ENCODE data around the gene TMEM61.

TMEM61 gene

GRCh38 chr1:55034476-55035133 lies 54.2 kb downstream of the TMEM61 start:
- in situ Hi-C loops (cut with MboI; ENCODE audit: low sequenced_read_pairs, unreplicated experiment): no loop called here
- no peak for TF ChIP-seq CTCF (IDR thresholded peaks at IDR 0.05; ENCODE audit: borderline replicate concordance, control extremely low read depth, extremely low read depth, insufficient read depth, missing control alignments)
- DNase-seq (ENCODE audit: low spot score): no peak

- TF ChIP-seq CTCF (IDR thresholded peaks at IDR 0.05; ENCODE audit: borderline replicate concordance, control extremely low read depth, extremely low read depth, insufficient read depth, missing control alignments): no peak
- in situ Hi-C loops (cut with MboI; ENCODE audit: low sequenced_read_pairs, unreplicated experiment): no loop called here
- no peak for DNase-seq (ENCODE audit: low spot score)
These were observed 55.5 kb downstream of the TMEM61 start for GRCh38 chr1:55035904-55036303.

- TF ChIP-seq CTCF (IDR thresholded peaks at IDR 0.05; ENCODE audit: borderline replicate concordance, control extremely low read depth, extremely low read depth, insufficient read depth, missing control alignments): no peak
- DNase-seq (ENCODE audit: low spot score): no peak
- in situ Hi-C loops (cut with MboI; ENCODE audit: low sequenced_read_pairs, unreplicated experiment): no loop called here
These were observed 57.5 kb downstream of the TMEM61 start for GRCh38 chr1:55037733-55038551.

- no peak for TF ChIP-seq CTCF (IDR thresholded peaks at IDR 0.05; ENCODE audit: borderline replicate concordance, control extremely low read depth, extremely low read depth, insufficient read depth, missing control alignments)
- no peak for DNase-seq (ENCODE audit: low spot score)
- in situ Hi-C loops (cut with MboI; ENCODE audit: low sequenced_read_pairs, unreplicated experiment): no loop called here
These were observed 58.1 kb downstream of the TMEM61 start for GRCh38 chr1:55038552-55038838.

- in situ Hi-C loops (cut with MboI; ENCODE audit: low sequenced_read_pairs, unreplicated experiment): no loop called here
- TF ChIP-seq CTCF (IDR thresholded peaks at IDR 0.05; ENCODE audit: borderline replicate concordance, control extremely low read depth, extremely low read depth, insufficient read depth, missing control alignments): no peak
- DNase-seq (ENCODE audit: low spot score): no peak
These were observed 58.5 kb downstream of the TMEM61 start for GRCh38 chr1:55038974-55039341.

GRCh38 chr1:55039342-55040082 lies 59.1 kb downstream of the TMEM61 start, which contains the start of gene PCSK9:
TSS of gene PCSK9 (plus strand) at chr1:55039548. CDS start at chr1:55039838, 290 bp downstream.
- in situ Hi-C loops (cut with MboI; ENCODE audit: low sequenced_read_pairs, unreplicated experiment): no loop called here
- no peak for TF ChIP-seq CTCF (IDR thresholded peaks at IDR 0.05; ENCODE audit: borderline replicate concordance, control extremely low read depth, extremely low read depth, insufficient read depth, missing control alignments)
- no peak for DNase-seq (ENCODE audit: low spot score)
